Caco-2 (cell line): ENCODE measurements around the gene TNRC6C. TPM values are rescaled to one million over a fixed set of nuclear protein-coding genes. Genes with fewer than 3 reads are reported as not detected.

ENCODE experiments used
- BruUV-seq: library from RNA; stranded (reverse); fragments of 400-500 nt; replicated peaks from 2 replicates; lab custom pipeline; 2021; lab: Mats Ljungman, UMichigan
- CTCF ChIA-PET: fragments of 300-600 bp; sonication (Branson Sonifier 250); formaldehyde crosslinking; loops from one replicate; lab custom pipeline; 2022; ENCODE audit warnings: antibody characterized with exemption; lab: Charles Lee
- POLR2A ChIA-PET: fragments of 300-600 bp; sonication (Branson Sonifier 250); formaldehyde crosslinking; loops from one replicate; lab custom pipeline; 2022; ENCODE audit warnings: antibody characterized with exemption; lab: Charles Lee
- DNase-seq, 2 experiments: peaks; one replicate each; pipeline versions ENCODE4 v3.0.0 to v3.0.0-alpha.2; 2020 to 2022
- H3K27me3 ChIP-seq: replicated peaks from 2 replicates; pipeline ENCODE4 v1.6.0; 2011; ENCODE audit warnings: low read length; ENCODE audit not compliant: control insufficient read depth, insufficient read depth
- H3K36me3 ChIP-seq: 2 replicates; pipeline ENCODE4 v1.5.1; 2011; ENCODE audit warnings: low read length; ENCODE audit not compliant: control insufficient read depth, insufficient read depth
- H3K4me1 ChIP-seq: fragments of 250-450 bp; sonication (Bioruptor Pico); 2 replicates; pipeline ENCODE4 v1.5.1; 2020; ENCODE audit warnings: mild to moderate bottlenecking
- H3K4me3 ChIP-seq: 2 replicates; pipeline ENCODE4 v1.5.1; 2011; ENCODE audit warnings: low read depth, mild to moderate bottlenecking, control low read depth, low read length
- H3K9me3 ChIP-seq: fragments of 250-450 bp; sonication (Bioruptor Pico); 2 replicates; pipeline ENCODE4 v1.5.1; 2020; ENCODE audit warnings: mild to moderate bottlenecking, moderate library complexity
- H3K27ac Mint-ChIP-seq: one replicate; pipeline ENCODE4 v1.8.0; 2022; ENCODE audit warnings: mixed read lengths; ENCODE audit not compliant: unreplicated experiment
- H3K27me3 Mint-ChIP-seq: one replicate; pipeline ENCODE4 v1.8.0; 2022; ENCODE audit warnings: mixed read lengths; ENCODE audit not compliant: insufficient read depth, unreplicated experiment
- H3K36me3 Mint-ChIP-seq: one replicate; pipeline ENCODE4 v1.8.0; 2022; ENCODE audit warnings: mild to moderate bottlenecking, mixed read lengths; ENCODE audit not compliant: insufficient read depth, unreplicated experiment
- H3K4me1 Mint-ChIP-seq: one replicate; pipeline ENCODE4 v1.8.0; 2022; ENCODE audit warnings: low read depth, mixed read lengths; ENCODE audit not compliant: unreplicated experiment
- H3K4me3 Mint-ChIP-seq: one replicate; pipeline ENCODE4 v1.8.0; 2022; ENCODE audit warnings: mild to moderate bottlenecking, moderate library complexity, mixed read lengths; ENCODE audit not compliant: unreplicated experiment
- H3K9me3 Mint-ChIP-seq: one replicate; pipeline ENCODE4 v1.8.0; 2022; ENCODE audit warnings: mixed read lengths; ENCODE audit not compliant: unreplicated experiment
- CTCF ChIP-seq, 2 experiments: fragments of 200-600 bp in 1 of 2; IDR thresholded peaks; 1 replicate in 1 of 2; 2 replicates in 1 of 2; pipeline versions ENCODE4 v1.5.1 to v1.8.0; 2011 to 2022; ENCODE audit warnings: antibody characterized with exemption in 1 of 2, control low read depth in 1 of 2, inconsistent platforms in 1 of 2, low read depth in 1 of 2, low read length in 1 of 2, mild to moderate bottlenecking in 1 of 2, moderate library complexity in 1 of 2; ENCODE audit not compliant: insufficient read depth in 1 of 2, severe bottlenecking in 1 of 2, unreplicated experiment in 1 of 2
- intact Hi-C: fragments of 100-400 bp; cut with micrococcal nuclease; formaldehyde crosslinking; loops from one replicate; pipeline ENCODE4 v1.10.0; 2022; ENCODE audit not compliant: unreplicated experiment
- total RNA-seq: library from RNA; stranded (reverse); gene quantifications from 2 replicates; pipeline ENCODE4 v1.2.3, GENCODE V29; 2022

The TNRC6C gene
- total RNA-seq, 1 experiment from 2014 or later = 17.9 TPM

DNA sequence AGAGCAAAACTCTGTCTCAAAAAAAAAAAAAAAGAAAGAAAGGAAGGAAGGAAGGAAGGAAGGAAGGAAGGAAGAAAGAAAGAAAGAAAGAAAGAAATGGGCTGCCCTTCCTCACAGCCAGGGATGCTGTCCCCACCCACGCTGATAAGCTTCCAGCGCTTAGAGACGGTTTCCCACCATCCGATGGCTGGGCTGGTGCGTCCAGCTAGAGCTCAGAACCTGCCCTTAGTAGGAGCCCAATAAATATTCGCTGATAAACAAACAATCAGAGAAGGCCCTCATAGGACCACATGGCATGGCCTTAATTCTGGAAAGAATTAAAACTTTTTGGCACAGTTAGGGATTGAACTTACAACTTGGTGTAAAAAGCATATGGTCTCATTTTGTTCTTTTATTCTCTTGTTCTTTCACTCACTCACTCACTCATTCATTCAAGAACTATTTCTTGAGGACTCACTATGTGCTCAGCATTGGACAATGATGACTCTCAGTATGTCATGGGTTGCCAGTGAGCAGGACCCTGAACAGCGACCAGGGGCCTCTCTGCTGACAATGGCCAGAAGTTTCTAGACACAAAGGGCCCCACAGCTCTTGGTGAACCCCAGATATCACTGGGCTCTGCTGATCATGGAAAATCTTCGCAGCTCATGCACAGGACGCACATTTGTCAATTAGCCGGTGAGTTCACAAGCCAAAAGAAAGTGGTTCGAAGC is 32.5 kb upstream of the TNRC6C start:
- Mint-ChIP-seq H3K27me3 (peaks cover 14% of the 10 kb centered on the region), H3K4me1 (no peaks in the 10 kb centered on the region), H3K4me3 (no peak overlapping the region), H3K27ac (no peak overlapping the region), H3K36me3 (no peaks in the 10 kb centered on the region), H3K9me3 (no peaks in the 10 kb centered on the region)
- DNase-seq = no peak
- Histone ChIP-seq H3K9me3 (peaks cover 9% of the 10 kb centered on the region; the same call in 1 of the 2 replicates), H3K4me3 (no peak overlapping the region), H3K36me3 (no peaks in the 10 kb centered on the region), H3K4me1 (no peaks in the 10 kb centered on the region), H3K27me3 (no peaks in the 10 kb centered on the region)
- no peak for TF ChIP-seq CTCF (IDR thresholded peaks at IDR 0.05; ENCODE audit: insufficient read depth in 1 of 2, low read depth in 1 of 2, low read length in 1 of 2, severe bottlenecking in 1 of 2, unreplicated experiment in 1 of 2)
- BruUV-seq = no TSS peak
- ChIA-PET CTCF (interaction anchor here (0.6 kb wide), 1 partner anchor 1329 kb away, joined by 6 read pairs; no protein-coding TSS in a partner anchor), POLR2A (interaction anchor here (1.3 kb wide), 1 partner anchor 32 kb away, joined by 4 read pairs; the partner anchor contains the start of gene TNRC6C)
- intact Hi-C loops = no loop called here

DNA sequence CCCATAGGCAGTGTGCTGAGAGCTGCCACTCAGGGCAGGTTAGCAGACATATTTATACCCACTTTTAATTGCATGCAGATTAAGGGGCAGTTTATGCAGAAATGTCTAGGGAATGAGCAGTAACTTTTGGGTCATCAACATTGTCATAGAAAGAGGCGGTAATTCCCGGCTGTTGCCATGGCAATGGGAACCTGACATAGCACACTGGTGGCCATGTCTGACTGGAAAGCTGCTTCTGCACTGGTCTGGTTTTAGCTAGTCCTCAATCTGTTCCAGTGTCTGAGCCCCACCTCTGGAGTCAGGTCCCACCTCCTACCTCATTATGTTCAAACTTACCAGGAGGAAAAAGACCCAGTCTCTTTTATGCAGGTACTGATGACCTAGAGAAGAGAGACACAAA is 31.5 kb upstream of the TNRC6C start:
- Mint-ChIP-seq H3K27ac (no peak overlapping the region), H3K36me3 (no peaks in the 10 kb centered on the region), H3K9me3 (no peaks in the 10 kb centered on the region), H3K4me1 (no peaks in the 10 kb centered on the region), H3K27me3 (peaks cover 14% of the 10 kb centered on the region), H3K4me3 (no peak overlapping the region)
- Histone ChIP-seq H3K4me3 (no peak overlapping the region), H3K36me3 (no peaks in the 10 kb centered on the region), H3K4me1 (no peaks in the 10 kb centered on the region), H3K27me3 (no peaks in the 10 kb centered on the region), H3K9me3 (0 out of 2 replicates have a peak, but pooled peaks cover 5% of the 10 kb centered on the region)
- DNase-seq = no peak
- no TSS peak for BruUV-seq
- ChIA-PET CTCF (no interaction called here), POLR2A (no interaction called here)
- TF ChIP-seq CTCF (IDR thresholded peaks at IDR 0.05; ENCODE audit: insufficient read depth in 1 of 2, low read depth in 1 of 2, low read length in 1 of 2, severe bottlenecking in 1 of 2, unreplicated experiment in 1 of 2) = no peak
- intact Hi-C loops = no loop called here

DNA sequence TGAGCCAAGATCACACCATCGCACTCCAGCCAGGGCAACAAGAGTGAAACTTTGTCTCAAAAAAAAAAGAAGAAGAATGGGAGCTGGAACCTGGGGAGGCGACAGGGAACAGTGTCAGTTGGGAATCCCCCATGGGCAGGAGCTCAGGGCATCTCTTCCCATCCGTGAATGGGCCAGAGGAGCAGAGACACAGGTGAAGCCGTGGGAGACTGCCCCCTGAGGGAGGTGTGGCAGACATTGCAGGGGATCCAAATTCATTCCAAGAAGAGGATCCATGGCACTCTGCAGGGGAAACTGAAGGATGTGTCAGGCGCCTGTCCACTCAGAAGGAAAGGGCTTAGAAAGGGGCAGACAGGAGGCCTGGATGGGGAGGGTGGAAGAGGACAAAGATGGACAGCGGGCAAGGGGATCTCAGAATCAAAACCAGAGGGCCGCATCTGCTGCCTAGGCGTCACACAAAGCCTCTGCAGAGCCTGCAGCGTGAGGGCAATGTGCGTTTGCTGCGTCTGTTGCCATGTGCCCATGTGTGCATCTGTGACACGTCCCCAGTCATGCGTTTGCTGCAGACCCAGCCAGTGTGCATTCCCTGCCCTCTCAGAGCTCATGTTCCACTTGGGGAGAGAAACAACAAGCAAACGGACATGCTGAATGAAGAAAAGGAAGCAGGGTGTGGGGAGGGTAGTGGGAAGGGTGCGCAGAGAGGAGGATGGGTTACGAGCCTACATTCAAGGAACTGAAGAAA is 30.6 kb upstream of the TNRC6C start:
- H3K4me1 Mint-ChIP-seq = no peaks in the 10 kb centered on the region
- H3K27me3 Mint-ChIP-seq = peaks cover 14% of the 10 kb centered on the region
- CTCF ChIA-PET = no interaction called here
- Histone ChIP-seq H3K36me3 (no peaks in the 10 kb centered on the region), H3K9me3 (no peaks in the 10 kb centered on the region), H3K4me1 (no peaks in the 10 kb centered on the region), H3K27me3 (no peaks in the 10 kb centered on the region), H3K4me3 (no peak overlapping the region)
- no peak overlapping the region for H3K27ac Mint-ChIP-seq
- TF ChIP-seq CTCF (IDR thresholded peaks at IDR 0.05; ENCODE audit: insufficient read depth in 1 of 2, low read depth in 1 of 2, low read length in 1 of 2, severe bottlenecking in 1 of 2, unreplicated experiment in 1 of 2) = no peak
- no TSS peak for BruUV-seq
- no peaks in the 10 kb centered on the region for H3K9me3 Mint-ChIP-seq
- no peaks in the 10 kb centered on the region for H3K36me3 Mint-ChIP-seq
- POLR2A ChIA-PET = no interaction called here
- intact Hi-C loops = no loop called here
- H3K4me3 Mint-ChIP-seq = no peak overlapping the region
- DNase-seq = no peak
